Left lung (tissue), 10 donors: ENCODE results near the gene HJV. TPM values are rescaled to one million over a fixed set of nuclear protein-coding genes. Genes with fewer than 3 reads are reported as not detected.

Source experiments
- ATAC-seq: fragments of 200-7000 bp; cut with Tn5 transposase; one replicate; pipeline ENCODE4 v1.9.1; 2020; ENCODE audit warnings: moderate library complexity
- DNase-seq, 4 donors: peaks; one replicate each; pipeline ENCODE4 v3.0.0-alpha.2; 2013 to 2020
- H3K27ac ChIP-seq, 2 donors: fragments of 200-600 bp; sonication (generic) in 1 of 2; one replicate each; pipeline versions ENCODE4 v1.5.0 to v1.8.0; 2020 to 2021
- H3K27me3 ChIP-seq, 2 donors: fragments of 200-600 bp; sonication (generic) in 1 of 2; one replicate each; pipeline versions ENCODE4 v1.5.0 to v1.8.0; 2020 to 2021
- H3K36me3 ChIP-seq, 2 donors: fragments of 200-600 bp; sonication (generic) in 1 of 2; one replicate each; pipeline versions ENCODE4 v1.5.0 to v1.8.0; 2020 to 2021
- H3K4me1 ChIP-seq, 2 donors: fragments of 200-600 bp; one replicate each; pipeline ENCODE4 v1.8.0; 2021
- H3K4me3 ChIP-seq, 2 donors: fragments of 200-600 bp; sonication (generic) in 1 of 2; one replicate each; pipeline versions ENCODE4 v1.5.0 to v1.8.0; 2020 to 2021; ENCODE audit warnings: mild to moderate bottlenecking in 1 of 2
- H3K9me3 ChIP-seq, 2 donors: fragments of 200-600 bp; sonication (generic) in 1 of 2; one replicate each; pipeline versions ENCODE4 v1.5.0 to v1.8.0; 2020 to 2021
- CTCF ChIP-seq, 2 donors: fragments of 200-600 bp; sonication (generic) in 1 of 2; IDR thresholded peaks; one replicate each; pipeline versions ENCODE4 v1.5.0 to v1.8.0; 2021; ENCODE audit warnings: antibody characterized with exemption in 2 of 2
- intact Hi-C, 2 donors: fragments of 100-400 bp; cut with DNase I; formaldehyde crosslinking; loops; one replicate each; pipeline versions ENCODE4 v1.11.2 to v1.14.2; 2022
- polyA plus RNA-seq, 6 donors: library from polyadenylated mRNA; unstranded; fragments of 120-200 nt; gene quantifications; one replicate each; pipeline ENCODE4 v1.2.1, GENCODE V29; 2013; ENCODE audit not compliant: insufficient read length in 6 of 6
- total RNA-seq, 2 donors: library from RNA; stranded (reverse); fragmentation: NEBNext Ultra II Directional; extraction: Animal tissue kit (Norgen Biotek cat#: 25700); gene quantifications; one replicate each; pipeline ENCODE4 v1.2.1, GENCODE V29; 2021
- donor health status: DM: no; HTN: yes; CAD: no.
- donor health status: DM: no; HTN: no; CAD: no.

Gene HJV
- total and polyA plus RNA-seq, 8 donors, result 0.07 to 0.27 (median 0.10) TPM; not detected in 5

DNA sequence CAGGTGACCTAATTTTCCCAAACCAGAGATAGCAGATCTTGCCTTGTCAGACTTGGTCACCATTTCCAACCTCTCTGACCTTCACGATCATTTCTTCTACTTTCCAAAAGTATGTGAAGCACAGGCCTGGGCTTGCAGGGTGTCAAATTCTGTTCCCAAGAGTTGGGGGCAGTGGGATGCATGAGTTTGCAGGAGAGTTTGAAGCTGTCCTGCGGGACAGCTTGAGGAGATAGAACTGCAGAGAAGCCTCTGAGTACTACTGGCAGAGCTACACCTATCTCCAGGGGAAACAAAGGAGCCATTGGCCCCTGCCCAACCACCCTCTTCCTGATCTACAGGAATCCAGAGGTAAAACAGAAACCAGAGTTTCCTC is 36.4 kb downstream of the HJV start:
- Histone ChIP-seq H3K27ac (peak overlapping the region; percentile 78 to 100), H3K36me3 (no peaks in the 10 kb centered on the region), H3K27me3 (no peaks in the 10 kb centered on the region), H3K4me3 (peak overlapping the region in 1 of 2 donors; percentile 20), H3K9me3 (no peaks in the 10 kb centered on the region), H3K4me1 (peaks cover 24 to 99% of the 10 kb centered on the region in 2 donors)
- DNase-seq, result peak in 1 of 4 donors; percentile 32
- no peak for TF ChIP-seq CTCF (IDR thresholded peaks at IDR 0.05)
- ATAC-seq, result peak; percentile 3
- intact Hi-C loops, result no loop called here

- no peaks in the 10 kb centered on the region for H3K36me3 ChIP-seq
- DNase-seq (peak in 1 of 4 donors; percentile 17), ATAC-seq (no peak)
- H3K4me3 ChIP-seq, result no peak overlapping the region
- H3K4me1 ChIP-seq, result peaks cover 28 to 99% of the 10 kb centered on the region in 2 donors
- TF ChIP-seq CTCF (IDR thresholded peaks at IDR 0.05), result no peak
- H3K27me3 ChIP-seq, result no peaks in the 10 kb centered on the region
- peak overlapping the region in 1 of 2 donors; percentile 100 for H3K27ac ChIP-seq
- H3K9me3 ChIP-seq, result no peaks in the 10 kb centered on the region
- intact Hi-C loops, result no loop called here
Observed at GRCh38 chr1:145983960-145984830, 37.3 kb downstream of the HJV start.

DNA sequence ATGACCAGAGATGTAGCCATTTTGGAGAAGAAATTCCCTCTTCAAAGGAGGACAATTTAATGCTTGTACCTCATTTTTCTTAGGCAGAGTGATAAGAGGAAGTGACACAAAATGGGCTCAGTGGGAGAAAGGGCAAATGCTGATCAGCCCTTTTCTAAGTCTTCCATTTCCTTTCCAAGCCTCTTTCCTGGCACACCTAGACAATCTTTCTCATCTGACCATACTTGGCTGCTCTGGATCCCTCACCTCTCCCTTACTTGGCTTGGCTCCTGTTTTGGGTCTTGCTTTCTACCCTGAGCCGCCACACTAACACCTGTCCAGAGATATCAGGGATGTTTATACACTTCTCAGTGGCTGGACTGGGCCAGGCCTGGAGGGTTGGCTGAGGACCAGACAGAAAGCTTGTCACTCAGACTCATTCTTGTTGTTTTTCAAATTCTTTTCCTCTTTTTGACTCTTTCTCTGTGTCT is 38.3 kb downstream of the HJV start:
- ATAC-seq (no peak), DNase-seq (peak in 1 of 4 donors; percentile 26)
- no peaks in the 10 kb centered on the region for H3K9me3 ChIP-seq
- peak overlapping the region; percentile 54 to 100 for H3K27ac ChIP-seq
- H3K4me1 ChIP-seq, result peaks cover 38 to 100% of the 10 kb centered on the region in 2 donors
- intact Hi-C loops, result no loop called here
- no peak overlapping the region for H3K4me3 ChIP-seq
- no peak for TF ChIP-seq CTCF (IDR thresholded peaks at IDR 0.05)
- H3K36me3 ChIP-seq, result no peaks in the 10 kb centered on the region
- no peaks in the 10 kb centered on the region for H3K27me3 ChIP-seq

- Histone ChIP-seq H3K27ac (peak overlapping the region; percentile 54 to 100), H3K27me3 (no peaks in the 10 kb centered on the region), H3K9me3 (no peaks in the 10 kb centered on the region), H3K36me3 (no peaks in the 10 kb centered on the region), H3K4me3 (no peak overlapping the region), H3K4me1 (peaks cover 45 to 100% of the 10 kb centered on the region in 2 donors)
- DNase-seq, result peak in 1 of 4 donors; percentile 9
- TF ChIP-seq CTCF (IDR thresholded peaks at IDR 0.05), result no peak
- ATAC-seq, result no peak
- intact Hi-C loops, result no loop called here
Observed at GRCh38 chr1:145982010-145982723, 39.4 kb downstream of the HJV start.

GRCh38 chr1:145980457-145980994 is 41.0 kb downstream of the HJV start:
- ATAC-seq, result no peak
- intact Hi-C loops, result no loop called here
- Histone ChIP-seq H3K4me1 (peaks cover 45 to 89% of the 10 kb centered on the region in 2 donors), H3K27ac (peak overlapping the region; percentile 99 to 100), H3K27me3 (no peaks in the 10 kb centered on the region), H3K36me3 (no peaks in the 10 kb centered on the region), H3K9me3 (no peaks in the 10 kb centered on the region), H3K4me3 (no peak overlapping the region)
- no peak for DNase-seq
- no peak for TF ChIP-seq CTCF (IDR thresholded peaks at IDR 0.05)
